ENCODE data around the gene RPS5.

DNA sequence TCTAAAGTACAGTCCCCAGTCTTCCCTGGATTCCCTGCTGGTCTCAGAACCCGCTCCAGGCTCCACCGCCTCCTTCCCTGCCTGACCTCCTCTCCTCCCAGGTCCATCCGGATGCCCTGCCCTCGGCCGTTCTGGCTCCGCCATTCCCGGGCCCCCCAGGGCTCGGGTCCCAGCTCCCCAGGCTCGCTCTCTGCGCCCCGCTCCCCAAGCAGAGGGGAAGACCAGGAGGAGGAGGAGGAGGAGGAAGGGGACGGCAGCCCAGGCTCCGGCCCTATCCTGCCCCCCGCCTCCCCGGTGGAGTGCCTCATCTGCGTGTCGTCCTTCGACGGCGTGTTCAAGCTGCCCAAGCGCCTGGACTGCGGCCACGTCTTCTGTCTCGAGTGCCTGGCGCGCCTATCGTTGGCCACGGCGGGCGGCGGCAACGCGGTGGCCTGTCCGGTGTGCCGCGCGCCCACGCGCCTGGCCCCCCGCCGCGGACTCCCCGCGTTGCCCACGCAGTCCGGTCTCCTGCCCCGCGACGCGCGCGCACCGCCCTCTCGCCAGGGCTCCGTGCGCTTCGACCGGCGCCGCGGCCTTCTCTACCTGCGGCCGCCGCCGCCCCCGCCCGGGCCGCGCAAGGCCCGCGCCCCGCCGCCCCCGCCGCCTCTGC is 9.0 kb downstream of the RPS5 start:
- TF ChIP-seq, protein P1, sequence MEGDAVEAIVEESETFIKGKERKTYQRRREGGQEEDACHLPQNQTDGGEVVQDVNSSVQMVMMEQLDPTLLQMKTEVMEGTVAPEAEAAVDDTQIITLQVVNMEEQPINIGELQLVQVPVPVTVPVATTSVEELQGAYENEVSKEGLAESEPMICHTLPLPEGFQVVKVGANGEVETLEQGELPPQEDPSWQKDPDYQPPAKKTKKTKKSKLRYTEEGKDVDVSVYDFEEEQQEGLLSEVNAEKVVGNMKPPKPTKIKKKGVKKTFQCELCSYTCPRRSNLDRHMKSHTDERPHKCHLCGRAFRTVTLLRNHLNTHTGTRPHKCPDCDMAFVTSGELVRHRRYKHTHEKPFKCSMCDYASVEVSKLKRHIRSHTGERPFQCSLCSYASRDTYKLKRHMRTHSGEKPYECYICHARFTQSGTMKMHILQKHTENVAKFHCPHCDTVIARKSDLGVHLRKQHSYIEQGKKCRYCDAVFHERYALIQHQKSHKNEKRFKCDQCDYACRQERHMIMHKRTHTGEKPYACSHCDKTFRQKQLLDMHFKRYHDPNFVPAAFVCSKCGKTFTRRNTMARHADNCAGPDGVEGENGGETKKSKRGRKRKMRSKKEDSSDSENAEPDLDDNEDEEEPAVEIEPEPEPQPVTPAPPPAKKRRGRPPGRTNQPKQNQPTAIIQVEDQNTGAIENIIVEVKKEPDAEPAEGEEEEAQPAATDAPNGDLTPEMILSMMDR (conservative IDR thresholded peaks at IDR 0.05) = no peak
- no peak for TF ChIP-seq ZFX (IDR thresholded peaks at IDR 0.05)
